HepG2 (cell line): Measurements from ENCODE around the gene NAPSA. TPM values are rescaled to one million over a fixed set of nuclear protein-coding genes. Genes with fewer than 3 reads are reported as not detected.

ENCODE experiments used
- ATAC-seq: fragments of 200-7000 bp; cut with Tn5 transposase; 3 replicates; pipeline ENCODE4 v1.9.1; 2020; ENCODE audit warnings: mild to moderate bottlenecking, moderate library complexity
- BruUV-seq: library from RNA; stranded (reverse); fragments of 400-500 nt; replicated peaks from 2 replicates; lab custom pipeline; 2021; lab: Mats Ljungman, UMichigan
- CTCF ChIA-PET: fragments of 300-600 bp; formaldehyde crosslinking; extraction: SDS; loops from one replicate; lab custom pipeline; 2021; ENCODE audit warnings: low total read pairs, inconsistent platforms, low intra/inter-chr PET ratio; lab: Yijun Ruan, JAX
- POLR2A ChIA-PET: fragments of 350-600 bp; sonication (Branson Sonifier 250); formaldehyde crosslinking; loops from one replicate; lab custom pipeline; 2020; ENCODE audit warnings: antibody characterized with exemption, inconsistent platforms; lab: Yijun Ruan, JAX
- DNase-seq: peaks from one replicate; pipeline ENCODE4 v3.0.0-alpha.2; 2015; ENCODE audit warnings: low spot score
- FAIRE-seq: peaks from 3 replicates; lab custom pipeline; 2011; peaks lifted over from hg19 to GRCh38; lab: Jason Lieb, UNC
- H2AFZ ChIP-seq: one replicate; pipeline ENCODE4 v1.6.1; 2011; ENCODE audit warnings: low read length, inconsistent platforms
- H3K27ac ChIP-seq: fragments of 300-600 bp; 3 replicates; pipeline ENCODE4 v1.8.0; 2011; ENCODE audit warnings: mixed run types, mild to moderate bottlenecking, mixed read lengths, low read length, inconsistent platforms; ENCODE audit not compliant: insufficient read depth; ENCODE audit errors: extremely low read length
- H3K27me3 ChIP-seq, 2 experiments: fragments of 200-600 bp in 1 of 2; 2 replicates in 1 of 2; 3 replicates in 1 of 2; pipeline versions ENCODE4 v1.6.0 to v1.8.0; 2011; ENCODE audit warnings: low read length in 2 of 2, mild to moderate bottlenecking in 2 of 2, moderate library complexity in 2 of 2, inconsistent platforms in 1 of 2; ENCODE audit not compliant: insufficient read depth in 2 of 2, control insufficient read depth in 1 of 2
- H3K36me3 ChIP-seq, 2 experiments: fragments of 200-600 bp in 1 of 2; replicated peaks in 1 of 2; 2 replicates in 1 of 2; 3 replicates in 1 of 2; pipeline versions ENCODE4 v1.5.1 to v1.8.0; 2011; ENCODE audit warnings: low read length in 2 of 2, inconsistent platforms in 1 of 2; ENCODE audit not compliant: insufficient read depth in 2 of 2, control insufficient read depth in 1 of 2
- H3K4me1 ChIP-seq: 2 replicates; pipeline ENCODE4 v1.5.1; 2012; ENCODE audit warnings: low read length, inconsistent platforms; ENCODE audit not compliant: insufficient read depth
- H3K4me2 ChIP-seq: 2 replicates; pipeline ENCODE4 v1.6.0; 2011; ENCODE audit warnings: low read depth, low read length, inconsistent platforms
- H3K4me3 ChIP-seq, 3 experiments: fragments of 200-600 bp in 1 of 3; sonication (generic), shearing (Covaris generic) in 1 of 3; replicated peaks in 1 of 3; 2 replicates each; pipeline ENCODE4 v1.5.1; 2011 to 2016; ENCODE audit warnings: low read length in 3 of 3, inconsistent platforms in 2 of 3, low read depth in 2 of 3, mild to moderate bottlenecking in 2 of 3, control low read depth in 1 of 3, mixed read lengths in 1 of 3; ENCODE audit not compliant: insufficient read depth in 1 of 3
- H3K79me2 ChIP-seq: one replicate; pipeline ENCODE4 v1.6.1; 2011; ENCODE audit warnings: low read length, inconsistent platforms; ENCODE audit not compliant: insufficient read depth
- H3K9ac ChIP-seq: 2 replicates; pipeline ENCODE4 v1.6.0; 2011; ENCODE audit warnings: mild to moderate bottlenecking, low read depth, low read length, inconsistent platforms; ENCODE audit not compliant: insufficient read depth
- H3K9me3 ChIP-seq: 2 replicates; pipeline ENCODE4 v1.5.1; 2012; ENCODE audit warnings: mild to moderate bottlenecking, low read length
- H4K20me1 ChIP-seq: 2 replicates; pipeline ENCODE4 v1.6.0; 2011; ENCODE audit warnings: inconsistent platforms, mild to moderate bottlenecking, low read length, moderate library complexity; ENCODE audit not compliant: insufficient read depth
- ARNTL ChIP-seq: sonication (generic); formaldehyde crosslinking; IDR thresholded peaks from 2 replicates; pipeline ENCODE4 v1.4.0; 2020; ENCODE audit warnings: mild to moderate bottlenecking, missing genetic modification reagents
- CBX2 ChIP-seq, 2 experiments: fragments of 200-600 bp in 1 of 2; sonication (generic); formaldehyde crosslinking in 1 of 2; IDR thresholded peaks; 2 replicates each; pipeline versions ENCODE4 v1.7.0 to v1.8.1; 2018 to 2022; ENCODE audit warnings: low read depth in 2 of 2, low read length in 1 of 2, mild to moderate bottlenecking in 1 of 2, missing genetic modification reagents in 1 of 2
- FOXM1 ChIP-seq: sonication (generic); formaldehyde crosslinking; IDR thresholded peaks from 2 replicates; pipeline ENCODE4 v1.5.0; 2020; ENCODE audit warnings: missing genetic modification reagents
- GATA4 ChIP-seq: sonication (generic); IDR thresholded peaks from 2 replicates; pipeline ENCODE4 v1.6.1; 2016; ENCODE audit warnings: antibody characterized with exemption, low read depth, borderline replicate concordance
- PHB2 ChIP-seq: fragments of 450-650 bp; IDR thresholded peaks from 2 replicates; pipeline ENCODE4 v1.6.1; 2018; ENCODE audit not compliant: partially characterized antibody
- RBFOX2 ChIP-seq: fragments of 200-400 bp; formaldehyde crosslinking; IDR thresholded peaks from 2 replicates; pipeline ENCODE4 v1.6.1; 2017; ENCODE audit warnings: low read depth, mild to moderate bottlenecking, low read length
- ZBTB44 ChIP-seq: sonication (generic); formaldehyde crosslinking; IDR thresholded peaks from 2 replicates; pipeline ENCODE4 v1.4.0; 2020; ENCODE audit warnings: missing genetic modification reagents
- ZNF12 ChIP-seq: sonication (generic); formaldehyde crosslinking; IDR thresholded peaks from 2 replicates; pipeline ENCODE4 v1.5.0; 2020; ENCODE audit warnings: missing genetic modification reagents
- ZNF124 ChIP-seq: sonication (generic); formaldehyde crosslinking; IDR thresholded peaks from 2 replicates; pipeline ENCODE4 v1.4.0; 2020; ENCODE audit warnings: missing genetic modification reagents
- ZNF839 ChIP-seq: sonication (generic); formaldehyde crosslinking; IDR thresholded peaks from 2 replicates; pipeline ENCODE4 v1.4.0; 2020; ENCODE audit warnings: missing genetic modification reagents, mild to moderate bottlenecking, borderline replicate concordance
- ZNF879 ChIP-seq: sonication (generic); formaldehyde crosslinking; IDR thresholded peaks from 2 replicates; pipeline ENCODE4 v1.8.1; 2023; ENCODE audit warnings: missing genetic modification reagents
- WGBS: methylation state at CpG from one replicate; pipeline ENCODE4 v1.1.6; 2017; ENCODE audit warnings: low lambda C conversion rate; 5-methylcytosine and 5-hydroxymethylcytosine counted together
- in situ Hi-C: cut with HindIII; loops from 2 replicates; pipeline ENCODE4 v1.10.0; 2017; ENCODE audit warnings: low pct_unique_long_range_greater_than_20kb; ENCODE audit not compliant: extremely low pct_ligation_motif_present
- intact Hi-C: fragments of 100-400 bp; cut with micrococcal nuclease; formaldehyde crosslinking; loops from one replicate; pipeline ENCODE4 v1.10.0; 2022; ENCODE audit not compliant: unreplicated experiment
- polyA plus RNA-seq, 8 experiments: library from polyadenylated mRNA; depleted of rRNA in 3 of 8; stranded (reverse) in 7 of 8; unstranded in 1 of 8; fragments of >200 nt; fragmentation: Illumina TruSeq in 4 of 8; extraction: Trizol in 4 of 8; gene quantifications; 2 replicates each; pipeline versions ENCODE4 v1.2.1 to v1.2.3, GENCODE V29; 2011 to 2016; ENCODE audit warnings: low read depth in 4 of 8, missing spikeins in 1 of 8, mixed read lengths in 1 of 8; ENCODE audit not compliant: insufficient read depth in 1 of 8
- total RNA-seq, 5 experiments: library from RNA; depleted of rRNA; stranded (reverse); fragments of >200 nt; fragmentation: Illumina TruSeq; extraction: Trizol; gene quantifications; 2 replicates each; pipeline ENCODE4 v1.2.3, GENCODE V29; 2016; ENCODE audit warnings: low read depth in 1 of 5
- TF ChIP-seq, protein P1 (sequence below): IDR thresholded peaks from 2 replicates; pipeline ENCODE4 v1.6.1; 2016; ENCODE audit warnings: missing biosample characterization, missing genetic modification reagents, low read depth
- TF ChIP-seq, protein P2 (sequence below): sonication (generic); formaldehyde crosslinking; IDR thresholded peaks from 2 replicates; pipeline ENCODE4 v1.4.0; 2020; ENCODE audit warnings: missing genetic modification reagents, mild to moderate bottlenecking, borderline replicate concordance
- TF ChIP-seq, protein P3 (sequence below): IDR thresholded peaks from 2 replicates; pipeline ENCODE4 v1.6.1; 2016; ENCODE audit warnings: missing genetic modification reagents, missing compliant biosample characterization

NAPSA gene
- total and polyA plus RNA-seq, 2 of the 13 experiments (the other 11 are each of a cell fraction or from before 2014, with no cell fraction given) = not detected

DNA sequence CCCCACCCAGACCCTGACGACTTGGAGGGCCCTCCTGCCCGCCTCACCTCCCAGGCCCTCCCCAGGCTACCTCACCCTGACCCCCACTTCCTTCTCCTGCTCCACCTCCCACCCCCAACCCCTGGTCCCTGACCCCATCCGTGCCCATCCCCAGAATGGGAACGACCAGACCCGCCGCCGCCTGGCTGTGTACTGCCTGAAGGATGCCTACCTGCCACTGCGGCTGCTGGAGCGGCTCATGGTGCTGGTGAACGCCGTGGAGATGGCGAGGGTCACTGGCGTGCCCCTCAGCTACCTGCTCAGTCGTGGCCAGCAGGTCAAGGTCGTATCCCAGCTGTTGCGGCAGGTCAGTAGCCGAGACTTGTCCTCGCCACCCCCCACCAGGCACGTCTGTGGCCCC is 41.4 kb upstream of the NAPSA start:
- DNase-seq = no peak
- intact Hi-C loops (no loop called here), in situ Hi-C loops (no loop called here)
- POLR2A ChIA-PET = no interaction called here
- H3K9ac ChIP-seq = no peak overlapping the region
- WGBS = 98% methylated on average over 12 of the region's 19 CpGs
- no peak overlapping the region for H3K4me2 ChIP-seq
- H3K4me1 ChIP-seq = peaks cover 14% of the 10 kb centered on the region
- no peak overlapping the region for H3K4me3 ChIP-seq
- no peaks in the 10 kb centered on the region for H3K9me3 ChIP-seq
- no peaks in the 10 kb centered on the region for H3K79me2 ChIP-seq
- no peaks in the 10 kb centered on the region for H4K20me1 ChIP-seq
- TF ChIP-seq ZNF124 (CRISPR knock-in tag) = no peak
- TF ChIP-seq ZBTB44 = no peak
- TF ChIP-seq, protein P1, sequence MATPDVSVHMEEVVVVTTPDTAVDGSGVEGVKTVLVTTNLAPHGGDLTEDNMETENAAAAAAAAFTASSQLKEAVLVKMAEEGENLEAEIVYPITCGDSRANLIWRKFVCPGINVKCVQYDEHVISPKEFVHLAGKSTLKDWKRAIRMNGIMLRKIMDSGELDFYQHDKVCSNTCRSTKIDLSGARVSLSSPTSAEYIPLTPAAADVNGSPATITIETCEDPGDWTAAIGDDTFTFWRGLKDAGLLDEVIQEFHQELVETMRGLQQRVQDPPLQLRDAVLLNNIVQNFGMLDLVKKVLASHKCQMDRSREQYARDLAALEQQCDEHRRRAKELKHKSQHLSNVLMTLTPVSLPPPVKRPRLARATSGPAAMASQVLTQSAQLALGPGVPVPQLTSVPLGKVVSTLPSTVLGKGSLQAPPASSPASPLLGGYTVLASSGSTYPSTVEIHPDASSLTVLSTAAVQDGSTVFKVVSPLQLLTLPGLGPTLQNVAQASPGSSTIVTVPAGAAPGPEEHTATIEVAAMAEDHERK (CRISPR knock-in tag) = no peak
- TF ChIP-seq RBFOX2 = no peak
- TF ChIP-seq FOXM1 (CRISPR knock-in tag) = no peak
- TF ChIP-seq CBX2 (IDR thresholded peaks at IDR 0.05; ENCODE audit: low read depth, low read length) = no peak
- TF ChIP-seq CBX2 (CRISPR knock-in tag; IDR thresholded peaks at IDR 0.05; ENCODE audit: low read depth) = no peak
- no peak for TF ChIP-seq GATA4
- TF ChIP-seq ZNF839 = no peak
- TF ChIP-seq ZNF879 (CRISPR knock-in tag) = no peak
- TF ChIP-seq ARNTL = no peak
- TF ChIP-seq ZNF12 (CRISPR knock-in tag) = no peak
- TF ChIP-seq, protein P2, sequence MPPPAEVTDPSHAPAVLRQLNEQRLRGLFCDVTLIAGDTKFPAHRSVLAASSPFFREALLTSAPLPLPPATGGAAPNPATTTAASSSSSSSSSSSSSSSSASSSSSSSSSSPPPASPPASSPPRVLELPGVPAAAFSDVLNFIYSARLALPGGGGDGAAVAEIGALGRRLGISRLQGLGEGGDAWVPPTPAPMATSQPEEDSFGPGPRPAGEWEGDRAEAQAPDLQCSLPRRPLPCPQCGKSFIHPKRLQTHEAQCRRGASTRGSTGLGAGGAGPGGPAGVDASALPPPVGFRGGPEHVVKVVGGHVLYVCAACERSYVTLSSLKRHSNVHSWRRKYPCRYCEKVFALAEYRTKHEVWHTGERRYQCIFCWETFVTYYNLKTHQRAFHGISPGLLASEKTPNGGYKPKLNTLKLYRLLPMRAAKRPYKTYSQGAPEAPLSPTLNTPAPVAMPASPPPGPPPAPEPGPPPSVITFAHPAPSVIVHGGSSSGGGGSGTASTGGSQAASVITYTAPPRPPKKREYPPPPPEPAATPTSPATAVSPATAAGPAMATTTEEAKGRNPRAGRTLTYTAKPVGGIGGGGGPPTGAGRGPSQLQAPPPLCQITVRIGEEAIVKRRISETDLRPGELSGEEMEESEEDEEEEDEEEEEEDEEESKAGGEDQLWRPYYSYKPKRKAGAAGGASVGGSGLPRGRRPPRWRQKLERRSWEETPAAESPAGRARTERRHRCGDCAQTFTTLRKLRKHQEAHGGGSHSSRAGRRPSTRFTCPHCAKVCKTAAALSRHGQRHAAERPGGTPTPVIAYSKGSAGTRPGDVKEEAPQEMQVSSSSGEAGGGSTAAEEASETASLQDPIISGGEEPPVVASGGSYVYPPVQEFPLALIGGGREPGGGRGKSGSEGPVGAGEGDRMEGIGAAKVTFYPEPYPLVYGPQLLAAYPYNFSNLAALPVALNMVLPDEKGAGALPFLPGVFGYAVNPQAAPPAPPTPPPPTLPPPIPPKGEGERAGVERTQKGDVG (CRISPR knock-in tag) = no peak
- no peak for TF ChIP-seq PHB2
- TF ChIP-seq, protein P3, sequence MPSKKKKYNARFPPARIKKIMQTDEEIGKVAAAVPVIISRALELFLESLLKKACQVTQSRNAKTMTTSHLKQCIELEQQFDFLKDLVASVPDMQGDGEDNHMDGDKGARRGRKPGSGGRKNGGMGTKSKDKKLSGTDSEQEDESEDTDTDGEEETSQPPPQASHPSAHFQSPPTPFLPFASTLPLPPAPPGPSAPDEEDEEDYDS (CRISPR knock-in tag) = no peak
- H2AFZ ChIP-seq = no peak overlapping the region
- H3K36me3 ChIP-seq = peaks cover 16 to 30% of the 10 kb centered on the region in 2 experiments; a peak in 3 of 5 replicates
- H3K27ac ChIP-seq = no peak overlapping the region
- FAIRE-seq = no peak
- CTCF ChIA-PET = no interaction called here
- BruUV-seq = no TSS peak
- no peaks in the 10 kb centered on the region for H3K27me3 ChIP-seq
- no peak for ATAC-seq
